ENCODE results near the gene CCDC149. TPM values are rescaled to one million over a fixed set of nuclear protein-coding genes. Genes with fewer than 3 reads are reported as not detected.

Gene CCDC149
- total and polyA plus RNA-seq, 9 of the 15 experiments (the other 6 are each of a cell fraction or from before 2014, with no cell fraction given), result 0.04 to 0.18 TPM; not detected in 7

GRCh38 chr4:24865401-24865800 is 47.4 kb downstream of the CCDC149 start:
- no peak for TF ChIP-seq RBM14 (IDR thresholded peaks at IDR 0.05; ENCODE audit: borderline replicate concordance, insufficient read depth, low read depth, low read length)
- TF ChIP-seq HDGF (IDR thresholded peaks at IDR 0.05), result no peak
- no peak for TF ChIP-seq E2F3 (CRISPR knock-in tag; IDR thresholded peaks at IDR 0.05)
- no peak for TF ChIP-seq RBBP5 (IDR thresholded peaks at IDR 0.05; ENCODE audit: borderline replicate concordance, insufficient read depth, low read length, poor library complexity, severe bottlenecking)
- TF ChIP-seq ZSCAN29 (IDR thresholded peaks at IDR 0.05), result no peak
- TF ChIP-seq TAF7 (tag; IDR thresholded peaks at IDR 0.05), result no peak
- no peak for TF ChIP-seq ZNF830 (CRISPR knock-in tag; IDR thresholded peaks at IDR 0.05)
- no peak for TF ChIP-seq EZH2 (IDR thresholded peaks at IDR 0.05; ENCODE audit: borderline replicate concordance, low read depth, low read length)
- TF ChIP-seq KLF1 (tag; IDR thresholded peaks at IDR 0.05), result no peak
- no peak for TF ChIP-seq ZNF764 (CRISPR knock-in tag; IDR thresholded peaks at IDR 0.05; ENCODE audit: low read depth)
- 0% methylated on average over 4 of the region's 4 CpGs for WGBS (ENCODE audit: insufficient coverage, low coverage, missing lambda C conversion rate)
- POLR2A ChIA-PET, result interaction anchor here (0.5 kb wide), 1 partner anchor 10 kb away, joined by 3 read pairs; no protein-coding TSS in a partner anchor
- FAIRE-seq, result no peak
- no peak overlapping the region for H3K4me3 ChIP-seq
- no peak overlapping the region for H3K9ac ChIP-seq (ENCODE audit: insufficient read depth in 1 of 2, low read depth in 2 of 2, low read length in 2 of 2)
- H3K79me2 ChIP-seq (ENCODE audit: control insufficient read depth, insufficient read depth, low read length), result no peaks in the 10 kb centered on the region
- in situ Hi-C loops (cut with MboI) (no loop called here), intact Hi-C loops (cut with micrococcal nuclease) (no loop called here)
- no peaks in the 10 kb centered on the region for H3K4me1 ChIP-seq (replicated peaks in 1 of 2; ENCODE audit: control insufficient read depth in 2 of 2, insufficient read depth in 2 of 2, low read length in 2 of 2)
- H3K27ac ChIP-seq (ENCODE audit: extremely low read depth, low read depth, low read length), result no peak overlapping the region
- CTCF ChIA-PET (ENCODE audit: low intra/inter-chr PET ratio), result no interaction called here
- no peaks in the 10 kb centered on the region for H3K9me1 ChIP-seq (ENCODE audit: control insufficient read depth, insufficient read depth, low read length)
- no peaks in the 10 kb centered on the region for H4K20me1 ChIP-seq (replicated peaks; ENCODE audit: control insufficient read depth, insufficient read depth, low read length)
- H2AFZ ChIP-seq (ENCODE audit: low read depth, low read length), result no peak overlapping the region
- BruUV-seq (replicated peaks), result no TSS peak
- H3K36me3 ChIP-seq (ENCODE audit: control insufficient read depth, insufficient read depth, low read length), result no peaks in the 10 kb centered on the region
- peaks cover 0 to 13% of the 10 kb centered on the region in 2 experiments for H3K27me3 ChIP-seq (ENCODE audit: control insufficient read depth in 2 of 2, insufficient read depth in 2 of 2, low read length in 2 of 2)
- DNase-seq (ENCODE audit: extremely low read depth in 1 of 4, low spot score in 3 of 4), result no peak
- no peak overlapping the region for H3K4me2 ChIP-seq (ENCODE audit: insufficient read depth, low read length)
- no peak for ATAC-seq
- H3K9me3 ChIP-seq (replicated peaks; ENCODE audit: control insufficient read depth, insufficient read depth, low read depth, low read length), result no peaks in the 10 kb centered on the region
